HepG2 (cell line): ENCODE data around the gene CXCR5. TPM values are rescaled to one million over a fixed set of nuclear protein-coding genes. Genes with fewer than 3 reads are reported as not detected.

ENCODE experiments used
- BORCS8-MEF2B ChIP-seq: sonication (generic); formaldehyde crosslinking; IDR thresholded peaks from 2 replicates; pipeline ENCODE4 v1.8.0; 2022; ENCODE audit warnings: mild to moderate bottlenecking, missing genetic modification reagents
- BRD4 ChIP-seq: sonication (generic); formaldehyde crosslinking; IDR thresholded peaks from 2 replicates; pipeline ENCODE4 v1.4.0; 2020; ENCODE audit warnings: missing genetic modification reagents
- HMGA1 ChIP-seq: sonication (generic); formaldehyde crosslinking; conservative IDR thresholded peaks from 2 replicates; pipeline ENCODE4 v1.4.0; 2020; ENCODE audit warnings: missing genetic modification reagents
- HNF4G ChIP-seq, 2 experiments: sonication (generic) in 1 of 2; formaldehyde crosslinking in 1 of 2; IDR thresholded peaks; 2 replicates each; pipeline versions ENCODE4 v1.4.0 to v1.6.1; 2011 to 2020; ENCODE audit warnings: borderline replicate concordance in 2 of 2, low read depth in 2 of 2, mild to moderate bottlenecking in 2 of 2, low read length in 1 of 2, missing genetic modification reagents in 1 of 2, moderate library complexity in 1 of 2
- IKZF4 ChIP-seq: sonication (generic); formaldehyde crosslinking; IDR thresholded peaks from 2 replicates; pipeline ENCODE4 v1.5.1; 2020; ENCODE audit warnings: borderline replicate concordance, mild to moderate bottlenecking, low read depth, missing genetic modification reagents; ENCODE audit errors: not compliant biosample characterization
- NONO ChIP-seq, 2 experiments: fragments of 450-650 bp in 1 of 2; sonication (generic) in 1 of 2; formaldehyde crosslinking in 1 of 2; IDR thresholded peaks in 1 of 2; conservative IDR thresholded peaks in 1 of 2; 2 replicates each; pipeline versions ENCODE4 v1.6.1 to v1.8.0; 2017 to 2022; ENCODE audit warnings: mild to moderate bottlenecking in 1 of 2, missing genetic modification reagents in 1 of 2, moderate library complexity in 1 of 2
- PAF1 ChIP-seq: IDR thresholded peaks from 2 replicates; pipeline ENCODE4 v1.6.1; 2016; ENCODE audit warnings: missing genetic modification reagents, missing compliant biosample characterization
- RBFOX2 ChIP-seq: fragments of 200-400 bp; formaldehyde crosslinking; IDR thresholded peaks from 2 replicates; pipeline ENCODE4 v1.6.1; 2017; ENCODE audit warnings: low read depth, mild to moderate bottlenecking, low read length
- SCMH1 ChIP-seq: sonication (generic); formaldehyde crosslinking; IDR thresholded peaks from 2 replicates; pipeline ENCODE4 v1.9.0; 2021; ENCODE audit warnings: missing genetic modification reagents, mild to moderate bottlenecking, borderline replicate concordance
- SMARCC2 ChIP-seq: fragments of 450-650 bp; IDR thresholded peaks from 2 replicates; pipeline ENCODE4 v1.6.1; 2017; ENCODE audit warnings: antibody characterized with exemption, mild to moderate bottlenecking
- SMC3 ChIP-seq: IDR thresholded peaks from 2 replicates; pipeline ENCODE4 v1.6.1; 2011; ENCODE audit warnings: low read length, improper control_type of control experiment
- TMF1 ChIP-seq: sonication (generic); formaldehyde crosslinking; IDR thresholded peaks from 2 replicates; pipeline ENCODE4 v1.8.1; 2022; ENCODE audit warnings: low read depth, missing genetic modification reagents
- ZBTB1 ChIP-seq: sonication (generic); formaldehyde crosslinking; IDR thresholded peaks from 2 replicates; pipeline ENCODE4 v1.4.0; 2020; ENCODE audit warnings: missing genetic modification reagents, borderline replicate concordance
- ZNF335 ChIP-seq: sonication (generic); formaldehyde crosslinking; IDR thresholded peaks from 2 replicates; pipeline ENCODE4 v1.4.0; 2020; ENCODE audit warnings: missing genetic modification reagents
- ZNF343 ChIP-seq: sonication (generic); formaldehyde crosslinking; IDR thresholded peaks from 2 replicates; pipeline ENCODE4 v1.4.0; 2020; ENCODE audit warnings: mild to moderate bottlenecking, missing genetic modification reagents
- ZNF431 ChIP-seq: sonication (generic); formaldehyde crosslinking; IDR thresholded peaks from 2 replicates; pipeline ENCODE4 v1.9.0; 2022; ENCODE audit warnings: missing genetic modification reagents, low read depth, mild to moderate bottlenecking, borderline replicate concordance
- ZNF557 ChIP-seq: sonication (generic); formaldehyde crosslinking; IDR thresholded peaks from 2 replicates; pipeline ENCODE4 v1.4.0; 2020; ENCODE audit warnings: missing genetic modification reagents
- ZNF670 ChIP-seq: sonication (generic); formaldehyde crosslinking; IDR thresholded peaks from 2 replicates; pipeline ENCODE4 v1.8.0; 2022; ENCODE audit warnings: mild to moderate bottlenecking, missing genetic modification reagents, borderline replicate concordance
- ZNF761 ChIP-seq: sonication (generic); formaldehyde crosslinking; conservative IDR thresholded peaks from 2 replicates; pipeline ENCODE4 v1.4.0; 2020; ENCODE audit warnings: mild to moderate bottlenecking, missing genetic modification reagents
- ZNF776 ChIP-seq: sonication (generic); formaldehyde crosslinking; IDR thresholded peaks from 2 replicates; pipeline ENCODE4 v1.4.0; 2020; ENCODE audit warnings: mild to moderate bottlenecking, missing genetic modification reagents
- ZNF777 ChIP-seq: sonication (generic); formaldehyde crosslinking; IDR thresholded peaks from 2 replicates; pipeline ENCODE4 v1.4.0; 2020; ENCODE audit warnings: missing genetic modification reagents
- ZNF792 ChIP-seq: IDR thresholded peaks from 2 replicates; pipeline ENCODE4 v1.6.1; 2016
- polyA plus RNA-seq, 8 experiments: library from polyadenylated mRNA; depleted of rRNA in 3 of 8; stranded (reverse) in 7 of 8; unstranded in 1 of 8; fragments of >200 nt; fragmentation: Illumina TruSeq in 4 of 8; extraction: Trizol in 4 of 8; gene quantifications; 2 replicates each; pipeline versions ENCODE4 v1.2.1 to v1.2.3, GENCODE V29; 2011 to 2016; ENCODE audit warnings: low read depth in 4 of 8, missing spikeins in 1 of 8, mixed read lengths in 1 of 8; ENCODE audit not compliant: insufficient read depth in 1 of 8
- total RNA-seq, 5 experiments: library from RNA; depleted of rRNA; stranded (reverse); fragments of >200 nt; fragmentation: Illumina TruSeq; extraction: Trizol; gene quantifications; 2 replicates each; pipeline ENCODE4 v1.2.3, GENCODE V29; 2016; ENCODE audit warnings: low read depth in 1 of 5
- TF ChIP-seq, protein P1 (sequence below): sonication (generic); IDR thresholded peaks from 2 replicates; pipeline ENCODE4 v1.6.1; 2016; ENCODE audit warnings: low read depth, borderline replicate concordance
- TF ChIP-seq, protein P2 (sequence below): sonication (generic); formaldehyde crosslinking; IDR thresholded peaks from 2 replicates; pipeline ENCODE4 v1.8.1; 2023; ENCODE audit warnings: missing genetic modification reagents, inconsistent platforms, borderline replicate concordance
- TF ChIP-seq, protein P3 (sequence below): sonication (generic); formaldehyde crosslinking; IDR thresholded peaks from 2 replicates; pipeline ENCODE4 v1.9.0; 2021; ENCODE audit warnings: missing genetic modification reagents, mild to moderate bottlenecking, borderline replicate concordance

The CXCR5 gene
- total and polyA plus RNA-seq, 2 of the 13 experiments (the other 11 are each of a cell fraction or from before 2014, with no cell fraction given), result not detected

DNA sequence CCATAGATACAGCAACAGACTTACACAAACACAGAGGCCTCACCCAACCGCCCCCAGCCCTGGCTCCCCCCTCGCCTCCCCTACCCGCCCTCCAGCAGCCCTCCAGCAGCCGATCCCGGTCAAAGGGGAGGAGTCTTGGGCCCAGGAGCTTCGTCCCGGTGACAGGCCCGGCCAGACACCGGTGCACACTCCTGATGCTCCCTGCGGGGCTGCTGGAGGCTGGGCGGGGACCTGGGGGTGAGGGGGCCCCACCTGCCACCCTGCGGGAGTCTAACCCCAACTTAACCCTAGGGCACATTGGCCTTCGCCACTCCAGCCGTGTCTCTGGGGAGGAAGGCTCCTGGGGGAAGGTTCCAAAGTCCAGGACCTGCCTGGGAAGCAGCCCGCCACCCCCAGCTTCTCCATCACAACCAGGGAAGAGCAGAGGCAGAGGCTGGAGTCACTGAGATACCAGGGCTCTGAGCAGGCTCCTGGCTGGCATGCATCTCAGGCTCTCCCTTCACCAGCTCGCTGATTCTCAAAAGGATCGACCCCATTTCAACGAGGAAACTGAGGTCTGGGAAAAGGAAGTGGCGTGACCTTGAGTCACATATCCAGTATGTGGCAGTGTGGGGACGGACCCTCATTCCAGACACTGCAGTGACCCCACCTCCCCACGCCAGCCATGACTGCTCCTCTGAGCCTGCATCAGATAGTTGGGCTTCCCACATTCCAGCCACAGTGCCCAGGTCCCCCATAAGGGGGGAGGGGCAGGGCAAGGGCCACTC is 27.6 kb downstream of the CXCR5 start (continued):
- no peak for TF ChIP-seq ZNF761 (CRISPR knock-in tag)
- no peak for TF ChIP-seq ZBTB1 (CRISPR knock-in tag)
- TF ChIP-seq ZNF792 (CRISPR knock-in tag), result no peak
- TF ChIP-seq RBFOX2, result 0 out of 2 replicates have a peak, but pooled peaks have one; percentile 13
- TF ChIP-seq ZNF431 (CRISPR knock-in tag), result 0 out of 2 replicates have a peak, but pooled peaks have one; percentile 84
- TF ChIP-seq ZNF343 (CRISPR knock-in tag), result no peak; the same call in 1 of the 2 replicates
- TF ChIP-seq ZNF776 (CRISPR knock-in tag), result no peak
- TF ChIP-seq, protein P1, sequence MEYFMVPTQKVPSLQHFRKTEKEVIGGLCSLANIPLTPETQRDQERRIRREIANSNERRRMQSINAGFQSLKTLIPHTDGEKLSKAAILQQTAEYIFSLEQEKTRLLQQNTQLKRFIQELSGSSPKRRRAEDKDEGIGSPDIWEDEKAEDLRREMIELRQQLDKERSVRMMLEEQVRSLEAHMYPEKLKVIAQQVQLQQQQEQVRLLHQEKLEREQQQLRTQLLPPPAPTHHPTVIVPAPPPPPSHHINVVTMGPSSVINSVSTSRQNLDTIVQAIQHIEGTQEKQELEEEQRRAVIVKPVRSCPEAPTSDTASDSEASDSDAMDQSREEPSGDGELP, result peak; percentile 27; the same call in 1 of the 2 replicates
- TF ChIP-seq ZNF335 (CRISPR knock-in tag), result no peak
- no peak for TF ChIP-seq SMC3
- no peak for TF ChIP-seq SMARCC2
- no peak for TF ChIP-seq ZNF777 (CRISPR knock-in tag)
- TF ChIP-seq TMF1 (CRISPR knock-in tag), result no peak
- TF ChIP-seq IKZF4 (CRISPR knock-in tag), result no peak
- TF ChIP-seq, protein P2, sequence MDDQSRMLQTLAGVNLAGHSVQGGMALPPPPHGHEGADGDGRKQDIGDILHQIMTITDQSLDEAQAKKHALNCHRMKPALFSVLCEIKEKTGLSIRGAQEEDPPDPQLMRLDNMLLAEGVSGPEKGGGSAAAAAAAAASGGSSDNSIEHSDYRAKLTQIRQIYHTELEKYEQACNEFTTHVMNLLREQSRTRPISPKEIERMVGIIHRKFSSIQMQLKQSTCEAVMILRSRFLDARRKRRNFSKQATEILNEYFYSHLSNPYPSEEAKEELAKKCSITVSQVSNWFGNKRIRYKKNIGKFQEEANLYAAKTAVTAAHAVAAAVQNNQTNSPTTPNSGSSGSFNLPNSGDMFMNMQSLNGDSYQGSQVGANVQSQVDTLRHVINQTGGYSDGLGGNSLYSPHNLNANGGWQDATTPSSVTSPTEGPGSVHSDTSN (CRISPR knock-in tag), result no peak
- no peak; the same call in 1 of the 2 replicates for TF ChIP-seq BRD4 (CRISPR knock-in tag)
- TF ChIP-seq HMGA1 (CRISPR knock-in tag), result no peak
- TF ChIP-seq ZNF557 (CRISPR knock-in tag), result no peak
- TF ChIP-seq BORCS8-MEF2B (CRISPR knock-in tag), result no peak
- TF ChIP-seq SCMH1 (CRISPR knock-in tag), result no peak
- TF ChIP-seq ZNF670 (CRISPR knock-in tag), result no peak; the same call in 1 of the 2 replicates
- no peak for TF ChIP-seq NONO (IDR thresholded peaks at IDR 0.05)
- peak; percentile 68 for TF ChIP-seq NONO (CRISPR knock-in tag; conservative IDR thresholded peaks at IDR 0.05)
- peak; percentile 65; the same call in 1 of the 2 replicates for TF ChIP-seq HNF4G (IDR thresholded peaks at IDR 0.05; ENCODE audit: borderline replicate concordance, low read depth, low read length)
- TF ChIP-seq HNF4G (CRISPR knock-in tag; IDR thresholded peaks at IDR 0.05; ENCODE audit: borderline replicate concordance, low read depth), result peak; percentile 82; the same call in 1 of the 2 replicates
- TF ChIP-seq, protein P3, sequence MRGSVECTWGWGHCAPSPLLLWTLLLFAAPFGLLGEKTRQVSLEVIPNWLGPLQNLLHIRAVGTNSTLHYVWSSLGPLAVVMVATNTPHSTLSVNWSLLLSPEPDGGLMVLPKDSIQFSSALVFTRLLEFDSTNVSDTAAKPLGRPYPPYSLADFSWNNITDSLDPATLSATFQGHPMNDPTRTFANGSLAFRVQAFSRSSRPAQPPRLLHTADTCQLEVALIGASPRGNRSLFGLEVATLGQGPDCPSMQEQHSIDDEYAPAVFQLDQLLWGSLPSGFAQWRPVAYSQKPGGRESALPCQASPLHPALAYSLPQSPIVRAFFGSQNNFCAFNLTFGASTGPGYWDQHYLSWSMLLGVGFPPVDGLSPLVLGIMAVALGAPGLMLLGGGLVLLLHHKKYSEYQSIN (CRISPR knock-in tag), result no peak
- no peak for TF ChIP-seq PAF1 (CRISPR knock-in tag)
